Measurements from ENCODE around the gene TBC1D22A.

DNA sequence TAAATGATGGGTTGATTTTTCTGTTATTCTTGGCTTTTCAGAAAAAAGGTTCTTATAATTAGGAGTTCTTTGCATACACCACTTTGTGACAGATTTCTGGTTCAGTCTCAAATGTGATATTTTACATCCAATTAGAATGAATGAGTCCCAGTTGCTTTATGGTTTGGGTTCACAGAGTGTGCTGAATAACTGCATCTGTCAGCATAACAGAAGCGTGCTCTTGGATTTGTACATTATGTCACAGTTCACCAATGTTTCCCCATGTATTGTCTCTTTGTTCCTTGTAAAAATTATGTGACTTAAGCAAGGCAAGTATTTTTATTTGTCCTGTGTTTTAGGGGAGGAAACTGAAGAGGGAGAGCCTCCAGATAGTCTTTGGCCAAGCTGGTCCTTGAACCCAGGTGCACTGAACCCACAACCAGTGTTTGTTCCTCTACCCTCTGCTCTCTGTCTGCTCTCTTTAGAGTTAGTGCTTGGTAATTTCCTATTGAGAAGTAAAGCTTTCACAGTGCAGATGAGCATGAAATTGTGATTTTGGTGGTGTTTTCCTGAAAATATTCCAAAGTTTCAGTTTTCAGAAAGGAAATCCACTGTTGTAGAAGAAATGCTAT is 107.5 kb downstream of the TBC1D22A start:
- TF ChIP-seq, protein P1, sequence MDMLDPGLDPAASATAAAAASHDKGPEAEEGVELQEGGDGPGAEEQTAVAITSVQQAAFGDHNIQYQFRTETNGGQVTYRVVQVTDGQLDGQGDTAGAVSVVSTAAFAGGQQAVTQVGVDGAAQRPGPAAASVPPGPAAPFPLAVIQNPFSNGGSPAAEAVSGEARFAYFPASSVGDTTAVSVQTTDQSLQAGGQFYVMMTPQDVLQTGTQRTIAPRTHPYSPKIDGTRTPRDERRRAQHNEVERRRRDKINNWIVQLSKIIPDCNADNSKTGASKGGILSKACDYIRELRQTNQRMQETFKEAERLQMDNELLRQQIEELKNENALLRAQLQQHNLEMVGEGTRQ (IDR thresholded peaks at IDR 0.05; ENCODE audit: borderline replicate concordance, low read depth, low read length) = no peak
- TF ChIP-seq NFYA (IDR thresholded peaks at IDR 0.05; ENCODE audit: borderline replicate concordance, low read depth, low read length) (no peak), POLR2AphosphoS5 (IDR thresholded peaks at IDR 0.05; ENCODE audit: low read length) (no peak), TBL1XR1 (IDR thresholded peaks at IDR 0.05; ENCODE audit: low read depth, low read length) (no peak), ZNF24 (IDR thresholded peaks at IDR 0.05) (no peak), PAX5 (IDR thresholded peaks at IDR 0.05; ENCODE audit: borderline replicate concordance, low read depth, low read length) (no peak), EZH2 (IDR thresholded peaks at IDR 0.05; ENCODE audit: borderline replicate concordance, control insufficient read depth, low read depth, low read length) (no peak), IKZF1 (conservative IDR thresholded peaks at IDR 0.05) (no peak), RCOR1 (conservative IDR thresholded peaks at IDR 0.05; ENCODE audit: low read depth, low read length) (no peak), SP1 (IDR thresholded peaks at IDR 0.05; ENCODE audit: low read depth, low read length) (no peak), FOXM1 (IDR thresholded peaks at IDR 0.05; ENCODE audit: low read depth, low read length) (no peak)
- TF ChIP-seq, protein P2, sequence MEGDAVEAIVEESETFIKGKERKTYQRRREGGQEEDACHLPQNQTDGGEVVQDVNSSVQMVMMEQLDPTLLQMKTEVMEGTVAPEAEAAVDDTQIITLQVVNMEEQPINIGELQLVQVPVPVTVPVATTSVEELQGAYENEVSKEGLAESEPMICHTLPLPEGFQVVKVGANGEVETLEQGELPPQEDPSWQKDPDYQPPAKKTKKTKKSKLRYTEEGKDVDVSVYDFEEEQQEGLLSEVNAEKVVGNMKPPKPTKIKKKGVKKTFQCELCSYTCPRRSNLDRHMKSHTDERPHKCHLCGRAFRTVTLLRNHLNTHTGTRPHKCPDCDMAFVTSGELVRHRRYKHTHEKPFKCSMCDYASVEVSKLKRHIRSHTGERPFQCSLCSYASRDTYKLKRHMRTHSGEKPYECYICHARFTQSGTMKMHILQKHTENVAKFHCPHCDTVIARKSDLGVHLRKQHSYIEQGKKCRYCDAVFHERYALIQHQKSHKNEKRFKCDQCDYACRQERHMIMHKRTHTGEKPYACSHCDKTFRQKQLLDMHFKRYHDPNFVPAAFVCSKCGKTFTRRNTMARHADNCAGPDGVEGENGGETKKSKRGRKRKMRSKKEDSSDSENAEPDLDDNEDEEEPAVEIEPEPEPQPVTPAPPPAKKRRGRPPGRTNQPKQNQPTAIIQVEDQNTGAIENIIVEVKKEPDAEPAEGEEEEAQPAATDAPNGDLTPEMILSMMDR (IDR thresholded peaks at IDR 0.05 in 2 of 3, conservative IDR thresholded peaks at IDR 0.05 in 1 of 3; ENCODE audit: control insufficient read depth in 2 of 3, extremely low read depth in 1 of 3, insufficient read depth in 1 of 3, low read depth in 3 of 3, low read length in 3 of 3) = no peak

Data from GM12878 (cell line).